ENCODE measurements around the gene PSMB5. TPM values are rescaled to one million over a fixed set of nuclear protein-coding genes. Genes with fewer than 3 reads are reported as not detected.

PSMB5 gene
- total RNA-seq, 1 donor from 2014 or later: 289 TPM

DNA sequence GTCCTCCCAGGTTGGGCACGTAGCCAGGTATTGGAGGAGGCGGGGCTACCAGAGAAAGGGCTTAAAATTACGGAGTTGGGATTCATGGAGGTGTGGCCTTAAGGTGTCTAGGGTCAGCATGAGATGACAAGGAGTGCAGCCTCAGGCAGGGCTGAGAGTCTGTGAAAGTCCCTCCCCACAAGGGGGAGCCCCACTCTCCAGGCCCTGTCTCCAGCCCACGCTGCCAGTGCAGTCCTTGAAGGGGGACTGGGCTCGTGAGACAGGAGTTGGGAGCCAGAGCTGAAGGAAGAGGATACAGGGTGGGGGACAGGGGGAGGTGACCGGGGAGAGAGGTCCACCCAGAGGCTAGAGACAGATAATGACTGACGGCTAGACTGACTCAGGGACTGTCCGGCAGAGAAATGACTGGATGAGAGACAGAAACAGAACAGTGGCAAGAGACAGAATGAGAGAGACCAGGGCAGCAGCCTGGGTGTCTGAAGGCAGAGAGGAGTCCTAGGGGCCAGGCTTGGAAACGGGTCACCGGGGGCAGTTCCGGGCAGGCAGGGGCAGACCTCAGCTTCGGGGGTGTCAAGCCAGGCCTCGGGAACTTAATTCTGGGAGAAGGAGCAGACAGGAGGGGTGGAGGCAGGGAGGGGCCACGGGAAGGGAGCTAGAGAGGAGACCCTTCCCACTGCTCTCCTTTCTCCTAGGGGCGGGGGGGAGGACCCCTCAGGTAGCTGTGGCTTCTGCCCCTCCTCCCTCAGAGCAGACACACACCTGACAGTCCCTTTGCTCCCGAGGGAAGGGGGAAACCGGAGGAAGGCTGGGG is 21.6 kb upstream of the PSMB5 start:
- Mint-ChIP-seq H3K4me3 (ENCODE audit: unreplicated experiment) (peak overlapping the region; percentile 94), H3K36me3 (ENCODE audit: unreplicated experiment) (no peaks in the 10 kb centered on the region), H3K9me3 (ENCODE audit: unreplicated experiment) (peaks cover 11% of the 10 kb centered on the region), H3K4me1 (ENCODE audit: low read depth, unreplicated experiment) (peaks cover 41% of the 10 kb centered on the region), H3K27me3 (ENCODE audit: unreplicated experiment) (peaks cover 17% of the 10 kb centered on the region), H3K27ac (ENCODE audit: unreplicated experiment) (peak overlapping the region; percentile 88)
- peak; percentile 85 for DNase-seq
- TF ChIP-seq, protein P1, sequence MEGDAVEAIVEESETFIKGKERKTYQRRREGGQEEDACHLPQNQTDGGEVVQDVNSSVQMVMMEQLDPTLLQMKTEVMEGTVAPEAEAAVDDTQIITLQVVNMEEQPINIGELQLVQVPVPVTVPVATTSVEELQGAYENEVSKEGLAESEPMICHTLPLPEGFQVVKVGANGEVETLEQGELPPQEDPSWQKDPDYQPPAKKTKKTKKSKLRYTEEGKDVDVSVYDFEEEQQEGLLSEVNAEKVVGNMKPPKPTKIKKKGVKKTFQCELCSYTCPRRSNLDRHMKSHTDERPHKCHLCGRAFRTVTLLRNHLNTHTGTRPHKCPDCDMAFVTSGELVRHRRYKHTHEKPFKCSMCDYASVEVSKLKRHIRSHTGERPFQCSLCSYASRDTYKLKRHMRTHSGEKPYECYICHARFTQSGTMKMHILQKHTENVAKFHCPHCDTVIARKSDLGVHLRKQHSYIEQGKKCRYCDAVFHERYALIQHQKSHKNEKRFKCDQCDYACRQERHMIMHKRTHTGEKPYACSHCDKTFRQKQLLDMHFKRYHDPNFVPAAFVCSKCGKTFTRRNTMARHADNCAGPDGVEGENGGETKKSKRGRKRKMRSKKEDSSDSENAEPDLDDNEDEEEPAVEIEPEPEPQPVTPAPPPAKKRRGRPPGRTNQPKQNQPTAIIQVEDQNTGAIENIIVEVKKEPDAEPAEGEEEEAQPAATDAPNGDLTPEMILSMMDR (IDR thresholded peaks at IDR 0.05; ENCODE audit: partially characterized antibody, unreplicated experiment): peak; percentile 68

DNA sequence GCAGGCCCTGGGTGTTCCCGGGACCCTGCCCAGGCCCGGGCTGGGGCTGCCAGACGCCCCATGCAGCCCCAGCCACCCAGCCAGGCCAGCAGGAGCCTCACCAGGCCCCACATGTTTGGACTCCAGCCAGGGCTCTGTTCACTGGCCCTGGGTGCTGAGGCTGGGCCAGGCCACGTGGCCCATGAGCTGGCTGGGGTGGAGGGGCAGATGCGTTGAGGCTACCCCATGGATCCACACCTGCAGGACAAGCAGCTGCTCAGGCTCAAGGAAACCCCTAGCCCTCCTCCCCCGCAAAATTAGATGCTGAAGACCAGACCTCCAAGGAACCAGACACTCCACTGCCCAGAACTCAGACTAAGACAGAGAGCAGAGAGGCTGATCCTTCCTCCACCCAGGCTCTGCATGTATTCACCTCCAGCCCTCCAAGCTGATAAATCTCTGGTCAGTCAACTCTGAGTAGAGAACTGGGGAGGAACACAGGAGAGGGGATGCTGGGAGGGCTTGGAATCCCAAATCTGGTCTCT is 21.0 kb upstream of the PSMB5 start:
- Mint-ChIP-seq H3K4me1 (ENCODE audit: low read depth, unreplicated experiment) (peaks cover 42% of the 10 kb centered on the region), H3K27me3 (ENCODE audit: unreplicated experiment) (peaks cover 16% of the 10 kb centered on the region), H3K4me3 (ENCODE audit: unreplicated experiment) (peak overlapping the region; percentile 94), H3K9me3 (ENCODE audit: unreplicated experiment) (peaks cover 11% of the 10 kb centered on the region), H3K27ac (ENCODE audit: unreplicated experiment) (peak overlapping the region; percentile 88), H3K36me3 (ENCODE audit: unreplicated experiment) (no peaks in the 10 kb centered on the region)
- no peak for DNase-seq
- TF ChIP-seq, protein P1 (IDR thresholded peaks at IDR 0.05; ENCODE audit: partially characterized antibody, unreplicated experiment): no peak

DNA sequence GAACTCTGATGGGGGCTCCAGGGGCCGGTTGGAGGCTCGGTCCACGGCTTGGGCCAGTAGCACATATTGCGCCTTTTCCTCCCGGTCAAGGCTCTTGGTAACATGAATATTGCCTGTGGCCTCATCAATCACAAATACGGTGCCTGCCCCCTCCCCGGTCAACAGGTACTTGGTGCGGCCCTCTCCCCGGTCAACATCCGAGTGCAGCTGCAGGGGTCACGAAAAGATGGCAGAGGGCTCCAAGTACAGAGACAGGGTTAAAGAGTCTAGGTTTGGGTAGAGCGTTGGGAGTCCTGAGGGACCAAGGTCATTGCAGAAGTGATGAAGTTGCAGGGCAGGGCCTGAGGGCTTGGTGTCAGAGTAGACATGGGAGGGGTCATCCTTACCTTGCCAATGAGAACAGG is 20.4 kb upstream of the PSMB5 start:
- TF ChIP-seq, protein P1 (IDR thresholded peaks at IDR 0.05; ENCODE audit: partially characterized antibody, unreplicated experiment): no peak
- no peak for DNase-seq
- H3K27ac Mint-ChIP-seq (ENCODE audit: unreplicated experiment): peak overlapping the region; percentile 72
- peaks cover 16% of the 10 kb centered on the region for H3K27me3 Mint-ChIP-seq (ENCODE audit: unreplicated experiment)
- peaks cover 11% of the 10 kb centered on the region for H3K9me3 Mint-ChIP-seq (ENCODE audit: unreplicated experiment)
- peaks cover 42% of the 10 kb centered on the region for H3K4me1 Mint-ChIP-seq (ENCODE audit: low read depth, unreplicated experiment)
- no peaks in the 10 kb centered on the region for H3K36me3 Mint-ChIP-seq (ENCODE audit: unreplicated experiment)
- H3K4me3 Mint-ChIP-seq (ENCODE audit: unreplicated experiment): peak overlapping the region; percentile 71

DNA sequence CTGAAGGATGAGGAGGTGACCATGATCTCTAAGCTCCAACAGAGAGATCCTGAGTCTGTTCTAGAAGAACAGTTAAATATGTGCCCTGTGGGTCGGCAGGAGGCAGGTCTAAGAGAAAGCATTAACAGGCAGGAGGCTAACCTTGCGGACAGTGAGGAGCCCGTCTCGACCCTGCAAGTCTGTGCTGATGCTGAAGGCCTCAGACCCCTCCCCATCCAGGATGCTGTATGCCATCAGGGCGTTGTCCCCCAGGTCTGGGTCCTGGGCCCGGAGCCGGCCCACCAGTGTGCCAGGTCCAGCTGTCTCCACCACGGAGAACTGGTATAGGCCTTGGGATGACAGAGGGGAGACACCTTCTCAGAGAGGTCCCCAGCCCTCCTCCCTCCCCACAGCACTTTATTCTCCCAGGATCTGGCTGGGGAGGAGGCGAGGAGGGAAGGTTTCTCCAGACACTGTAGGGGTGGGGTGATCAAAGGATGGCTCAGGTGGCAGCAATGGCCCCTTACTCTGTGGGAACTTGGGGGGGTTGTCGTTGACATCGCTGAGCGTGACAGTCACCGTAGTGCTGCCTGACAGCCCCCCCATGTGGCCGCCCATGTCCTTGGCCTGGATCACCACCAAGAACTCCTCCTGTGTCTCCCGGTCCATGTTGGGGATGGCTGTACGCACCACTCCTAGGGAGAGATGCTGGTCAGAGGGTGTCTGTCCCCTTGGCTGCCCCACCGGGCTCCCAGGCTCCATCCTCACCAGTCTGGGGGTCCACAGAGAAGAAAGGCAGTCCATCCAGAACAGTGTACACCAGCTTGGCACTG is 19.5 kb upstream of the PSMB5 start:
- Mint-ChIP-seq H3K4me3 (ENCODE audit: unreplicated experiment) (peak overlapping the region; percentile 71), H3K9me3 (ENCODE audit: unreplicated experiment) (peaks cover 11% of the 10 kb centered on the region), H3K27ac (ENCODE audit: unreplicated experiment) (peak overlapping the region; percentile 81), H3K36me3 (ENCODE audit: unreplicated experiment) (no peaks in the 10 kb centered on the region), H3K4me1 (ENCODE audit: low read depth, unreplicated experiment) (peaks cover 42% of the 10 kb centered on the region), H3K27me3 (ENCODE audit: unreplicated experiment) (peaks cover 13% of the 10 kb centered on the region)
- TF ChIP-seq, protein P1 (IDR thresholded peaks at IDR 0.05; ENCODE audit: partially characterized antibody, unreplicated experiment): no peak
- peak; percentile 62 for DNase-seq
